HEK293 (cell line): ENCODE data around the gene CP.

Source experiments
- CTCF ChIA-PET: fragments of 350-600 bp; formaldehyde crosslinking; extraction: SDS; loops from one replicate; lab custom pipeline; 2021; ENCODE audit warnings: antibody characterized with exemption; lab: Yijun Ruan, JAX
- POLR2A ChIA-PET: fragments of 300-600 bp; formaldehyde crosslinking; extraction: SDS; loops from one replicate; lab custom pipeline; 2020; ENCODE audit warnings: antibody characterized with exemption, inconsistent platforms; lab: Yijun Ruan, JAX
- H3K27ac ChIP-seq: fragments of 200-500 bp; sonication (Bioruptor generic); 2 replicates; pipeline ENCODE4 v1.5.1; 2014; ENCODE audit warnings: low read depth, low read length, control low read depth, inconsistent platforms; ENCODE audit errors: extremely low read depth
- H3K36me3 ChIP-seq, 2 experiments: fragments of 200-500 bp in 1 of 2; sonication (Bioruptor generic) in 1 of 2; 1 replicate in 1 of 2; 2 replicates in 1 of 2; pipeline ENCODE4 v1.5.1; 2014 to 2017; ENCODE audit warnings: inconsistent platforms in 2 of 2, low read length in 2 of 2; ENCODE audit not compliant: control insufficient read depth in 2 of 2, insufficient read depth in 1 of 2
- H3K4me1 ChIP-seq: fragments of 200-500 bp; sonication (Bioruptor generic); 2 replicates; pipeline ENCODE4 v1.5.1; 2014; ENCODE audit warnings: mild to moderate bottlenecking, low read length, inconsistent platforms; ENCODE audit not compliant: control insufficient read depth, insufficient read depth
- H3K4me3 ChIP-seq: 2 replicates; pipeline ENCODE4 v1.5.1; 2011; ENCODE audit warnings: low read depth, mild to moderate bottlenecking, control low read depth, low read length, moderate library complexity
- H3K9me3 ChIP-seq: fragments of 200-500 bp; sonication (Bioruptor generic); 2 replicates; pipeline ENCODE4 v1.5.1; 2014; ENCODE audit warnings: low read depth, low read length, inconsistent platforms; ENCODE audit not compliant: control insufficient read depth, insufficient read depth
- EGR2 ChIP-seq: fragments of 450-650 bp; formaldehyde crosslinking; IDR thresholded peaks from 2 replicates; pipeline ENCODE4 v1.5.1; 2016; ENCODE audit warnings: low read depth, missing biosample characterization, missing genetic modification characterization
- PRDM10 ChIP-seq: fragments of 450-650 bp; formaldehyde crosslinking; IDR thresholded peaks from 2 replicates; pipeline ENCODE4 v1.5.1; 2016; ENCODE audit warnings: missing biosample characterization, missing genetic modification characterization
- ZNF169 ChIP-seq: fragments of 450-650 bp; formaldehyde crosslinking; IDR thresholded peaks from 2 replicates; pipeline ENCODE4 v1.5.1; 2016; ENCODE audit warnings: missing biosample characterization, missing genetic modification characterization
- ZNF175 ChIP-seq: fragments of 450-650 bp; formaldehyde crosslinking; IDR thresholded peaks from 2 replicates; pipeline ENCODE4 v1.5.1; 2016; ENCODE audit warnings: missing biosample characterization, missing genetic modification characterization
- ZNF23 ChIP-seq: fragments of 450-650 bp; formaldehyde crosslinking; IDR thresholded peaks from 2 replicates; pipeline ENCODE4 v1.5.1; 2016; ENCODE audit warnings: missing biosample characterization, missing genetic modification characterization, borderline replicate concordance
- ZNF26 ChIP-seq: fragments of 450-650 bp; formaldehyde crosslinking; IDR thresholded peaks from 2 replicates; pipeline ENCODE4 v1.5.1; 2016; ENCODE audit warnings: missing biosample characterization, missing genetic modification characterization
- ZNF529 ChIP-seq: fragments of 450-650 bp; formaldehyde crosslinking; IDR thresholded peaks from 2 replicates; pipeline ENCODE4 v1.5.1; 2017; ENCODE audit warnings: missing genetic modification characterization, missing biosample characterization; ENCODE audit not compliant: insufficient replicate concordance
- ZNF530 ChIP-seq: fragments of 450-650 bp; formaldehyde crosslinking; IDR thresholded peaks from 2 replicates; pipeline ENCODE4 v1.5.1; 2016; ENCODE audit warnings: low read depth, missing biosample characterization, missing genetic modification characterization
- ZNF558 ChIP-seq: fragments of 450-650 bp; formaldehyde crosslinking; IDR thresholded peaks from 2 replicates; pipeline ENCODE4 v1.5.1; 2016; ENCODE audit warnings: missing biosample characterization, missing genetic modification characterization
- ZNF623 ChIP-seq: fragments of 450-650 bp; formaldehyde crosslinking; IDR thresholded peaks from 2 replicates; pipeline ENCODE4 v1.5.1; 2016; ENCODE audit warnings: missing biosample characterization, missing genetic modification characterization
- ZNF658 ChIP-seq: fragments of 450-650 bp; formaldehyde crosslinking; IDR thresholded peaks from 2 replicates; pipeline ENCODE4; 2016; ENCODE audit warnings: missing biosample characterization, missing genetic modification characterization
- TF ChIP-seq, protein P1 (sequence below): fragments of 450-650 bp; formaldehyde crosslinking; IDR thresholded peaks from 2 replicates; pipeline ENCODE4 v1.5.1; 2017; ENCODE audit warnings: missing biosample characterization, mild to moderate bottlenecking, missing genetic modification characterization, moderate library complexity

The CP gene

GRCh38 chr3:149258298-149258697 is 36.7 kb upstream of the CP start (continued):
- TF ChIP-seq ZNF529 (no peak), EGR2 (tag by site-specific recombination) (no peak)

DNA sequence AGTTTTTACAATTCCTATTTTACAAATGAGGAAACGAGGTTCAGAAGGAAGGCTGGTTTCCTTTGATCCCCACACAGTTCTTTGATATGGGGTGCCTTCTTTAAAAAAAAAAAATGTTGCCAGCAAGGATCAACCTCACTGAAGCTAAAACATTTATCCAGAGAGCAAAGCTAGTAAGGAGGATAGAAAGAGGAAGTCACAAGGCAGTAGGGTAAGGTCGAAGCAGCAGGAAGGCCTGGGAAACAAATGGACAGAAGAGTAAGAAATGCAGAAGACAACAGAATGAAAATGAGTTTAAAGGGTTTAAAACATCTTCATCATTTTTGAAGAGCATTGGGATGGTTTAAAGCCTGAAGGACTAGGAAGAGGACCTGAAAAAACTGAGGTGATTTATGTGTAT is 30.6 kb upstream of the CP start:
- H3K36me3 ChIP-seq = no peaks in the 10 kb centered on the region
- no peak overlapping the region for H3K27ac ChIP-seq
- ChIA-PET POLR2A (no interaction called here), CTCF (no interaction called here)
- TF ChIP-seq ZNF558 (tag by site-specific recombination) (no peak), ZNF623 (no peak)
- TF ChIP-seq, protein P1, sequence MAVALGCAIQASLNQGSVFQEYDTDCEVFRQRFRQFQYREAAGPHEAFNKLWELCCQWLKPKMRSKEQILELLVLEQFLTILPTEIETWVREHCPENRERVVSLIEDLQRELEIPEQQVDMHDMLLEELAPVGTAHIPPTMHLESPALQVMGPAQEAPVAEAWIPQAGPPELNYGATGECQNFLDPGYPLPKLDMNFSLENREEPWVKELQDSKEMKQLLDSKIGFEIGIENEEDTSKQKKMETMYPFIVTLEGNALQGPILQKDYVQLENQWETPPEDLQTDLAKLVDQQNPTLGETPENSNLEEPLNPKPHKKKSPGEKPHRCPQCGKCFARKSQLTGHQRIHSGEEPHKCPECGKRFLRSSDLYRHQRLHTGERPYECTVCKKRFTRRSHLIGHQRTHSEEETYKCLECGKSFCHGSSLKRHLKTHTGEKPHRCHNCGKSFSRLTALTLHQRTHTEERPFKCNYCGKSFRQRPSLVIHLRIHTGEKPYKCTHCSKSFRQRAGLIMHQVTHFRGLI (tag by site-specific recombination) = no peak
- no peaks in the 10 kb centered on the region for H3K9me3 ChIP-seq
- no peak overlapping the region for H3K4me3 ChIP-seq
- H3K4me1 ChIP-seq = no peaks in the 10 kb centered on the region

GRCh38 chr3:149251186-149251585 is 29.6 kb upstream of the CP start:
- Histone ChIP-seq H3K36me3 (no peaks in the 10 kb centered on the region), H3K27ac (no peak overlapping the region), H3K4me3 (no peak overlapping the region), H3K4me1 (no peaks in the 10 kb centered on the region), H3K9me3 (no peaks in the 10 kb centered on the region)
- TF ChIP-seq ZNF23 (no peak), ZNF530 (tag by site-specific recombination) (no peak)
- POLR2A ChIA-PET = no interaction called here
- CTCF ChIA-PET = interaction anchor here (0.6 to 1.3 kb wide), 2 partner anchors 35 to 40 kb away, joined by 3 to 4 read pairs; no protein-coding TSS in a partner anchor

DNA sequence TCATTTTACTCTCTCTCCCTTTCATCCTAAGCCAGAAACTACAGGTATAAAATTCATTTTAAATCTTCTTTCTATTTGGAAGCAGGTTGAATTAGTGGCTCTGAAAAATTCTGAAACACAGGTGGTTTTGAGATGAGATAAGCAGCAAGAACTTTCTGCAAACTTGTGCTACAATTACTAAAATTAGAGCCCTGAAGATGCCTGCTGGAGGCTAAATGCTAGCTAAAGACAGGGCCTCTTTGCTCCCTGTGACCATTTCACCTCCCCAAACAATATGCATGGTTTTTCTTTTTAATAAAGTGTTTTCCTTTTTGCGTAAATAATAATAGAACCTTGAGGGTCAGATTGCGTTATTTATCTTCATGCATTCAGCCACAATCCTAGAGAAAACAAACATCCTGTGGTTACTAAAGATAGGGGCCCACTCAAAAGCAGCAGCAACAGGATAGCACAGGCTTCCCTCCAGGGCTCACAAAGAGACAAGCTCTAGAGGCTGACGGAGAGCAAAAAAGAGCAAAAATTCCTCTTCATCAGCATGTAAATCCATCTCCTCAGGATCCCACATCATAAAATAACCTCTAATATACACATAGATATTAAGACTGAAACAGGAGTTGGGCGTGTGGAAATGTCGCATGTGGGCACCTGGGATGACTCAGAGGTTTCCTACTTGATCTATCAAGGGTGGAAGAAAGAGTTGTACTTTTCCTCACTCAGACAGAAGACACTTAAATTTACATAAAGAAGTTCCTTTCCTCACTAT is 26.5 kb upstream of the CP start:
- Histone ChIP-seq H3K9me3 (no peaks in the 10 kb centered on the region), H3K4me1 (no peaks in the 10 kb centered on the region), H3K4me3 (no peak overlapping the region), H3K27ac (no peak overlapping the region; the same call in 1 of the 2 replicates), H3K36me3 (no peaks in the 10 kb centered on the region)
- ChIA-PET POLR2A (no interaction called here), CTCF (interaction anchor here (0.7 kb wide), 1 partner anchor 521 kb away, joined by 4 read pairs; no protein-coding TSS in a partner anchor)
- no peak for TF ChIP-seq ZNF175 (tag by site-specific recombination)

- ChIA-PET CTCF (interaction anchor here (0.7 kb wide), 1 partner anchor 520 kb away, joined by 4 read pairs; no protein-coding TSS in a partner anchor), POLR2A (no interaction called here)
- TF ChIP-seq PRDM10 (tag by site-specific recombination) = no peak
- TF ChIP-seq ZNF658 (tag by site-specific recombination) = no peak
- no peak for TF ChIP-seq ZNF169 (tag by site-specific recombination)
- no peak for TF ChIP-seq ZNF26 (tag by site-specific recombination)
- Histone ChIP-seq H3K4me3 (no peak overlapping the region), H3K27ac (no peak overlapping the region), H3K36me3 (no peaks in the 10 kb centered on the region), H3K9me3 (no peaks in the 10 kb centered on the region), H3K4me1 (no peaks in the 10 kb centered on the region)
Observed at GRCh38 chr3:149247008-149247710, 25.5 kb upstream of the CP start.
